Erythroblast (primary cell): ENCODE data around the gene CDK8.

Source experiments
- GATA1 ChIP-seq: IDR thresholded peaks from 2 replicates; pipeline ENCODE4 v1.6.1; 2011; ENCODE audit warnings: low read depth, mild to moderate bottlenecking, control low read depth, low read length, moderate library complexity
- POLR2A ChIP-seq: IDR thresholded peaks from 2 replicates; pipeline ENCODE4 v1.6.1; 2011; ENCODE audit warnings: mild to moderate bottlenecking, low read length

- TF ChIP-seq POLR2A = no peak
- TF ChIP-seq GATA1 = no peak
Observed at GRCh38 chr13:26406791-26407190, 152.9 kb downstream of the CDK8 start.
